Upper lobe of left lung (tissue), 4 donors: ENCODE data around the gene UBALD1.

Source experiments
- EP300 ChIP-seq, 4 donors: sonication (generic); formaldehyde crosslinking; IDR thresholded peaks; one replicate each; pipeline ENCODE4 v1.5.1; 2017; ENCODE audit warnings: antibody characterized with exemption in 4 of 4, control low read depth in 2 of 4
- POLR2A ChIP-seq, 4 donors: fragments of 450-650 bp; IDR thresholded peaks; one replicate each; pipeline ENCODE4 v1.5.1; 2016 to 2017; ENCODE audit warnings: antibody characterized with exemption in 4 of 4, mild to moderate bottlenecking in 2 of 4
- POLR2AphosphoS5 ChIP-seq, 2 donors: sonication (generic); formaldehyde crosslinking; IDR thresholded peaks; one replicate each; pipeline ENCODE4 v1.5.1; 2017; ENCODE audit warnings: antibody characterized with exemption in 2 of 2
- TF ChIP-seq, protein P1 (sequence below), 6 experiments: fragments of 450-650 bp in 4 of 6; fragments of 200-600 bp in 2 of 6; sonication (generic) in 2 of 6; IDR thresholded peaks; one replicate each; pipeline ENCODE4 v1.5.1; 2016 to 2019; ENCODE audit warnings: antibody characterized with exemption in 6 of 6

DNA sequence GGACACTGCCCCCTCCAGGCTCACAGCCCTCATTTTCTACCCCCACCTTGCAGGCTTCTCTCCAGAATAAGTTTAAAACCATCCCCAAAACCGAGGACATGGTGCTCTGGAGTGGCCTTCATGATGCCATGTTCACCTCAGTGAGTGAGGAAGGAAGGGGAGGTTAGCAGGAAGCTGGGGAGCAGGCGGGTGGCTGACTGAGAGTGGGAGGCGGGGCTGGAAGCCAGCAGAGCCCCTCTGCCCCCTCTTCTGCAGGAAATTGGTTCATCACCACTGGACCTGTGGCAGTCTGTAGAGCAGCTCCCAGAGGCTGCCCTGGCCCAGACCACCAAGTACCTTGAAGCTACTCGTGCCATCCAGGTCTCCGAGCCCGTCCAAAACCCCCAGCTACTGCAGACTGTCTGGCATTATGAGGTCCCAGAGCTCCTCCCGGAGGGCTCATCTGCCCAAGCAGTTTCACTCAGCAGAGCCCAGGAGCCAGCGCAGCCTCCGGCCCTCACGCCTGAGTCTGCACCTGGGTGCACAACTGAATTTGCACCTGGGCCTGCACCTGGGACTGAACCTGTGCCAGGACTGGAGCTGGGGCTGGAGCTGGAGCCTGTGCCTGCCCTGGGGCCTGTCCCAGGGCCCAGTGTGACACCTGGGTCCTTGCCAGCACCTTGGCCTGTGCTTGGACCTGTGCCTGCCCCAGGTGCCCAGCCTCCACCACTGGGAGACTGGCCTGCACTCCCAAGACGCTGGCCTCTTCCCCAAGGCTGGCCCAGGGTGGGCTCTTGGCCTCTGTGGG, 39.6 kb downstream of the UBALD1 start:
- TF ChIP-seq, protein P1, sequence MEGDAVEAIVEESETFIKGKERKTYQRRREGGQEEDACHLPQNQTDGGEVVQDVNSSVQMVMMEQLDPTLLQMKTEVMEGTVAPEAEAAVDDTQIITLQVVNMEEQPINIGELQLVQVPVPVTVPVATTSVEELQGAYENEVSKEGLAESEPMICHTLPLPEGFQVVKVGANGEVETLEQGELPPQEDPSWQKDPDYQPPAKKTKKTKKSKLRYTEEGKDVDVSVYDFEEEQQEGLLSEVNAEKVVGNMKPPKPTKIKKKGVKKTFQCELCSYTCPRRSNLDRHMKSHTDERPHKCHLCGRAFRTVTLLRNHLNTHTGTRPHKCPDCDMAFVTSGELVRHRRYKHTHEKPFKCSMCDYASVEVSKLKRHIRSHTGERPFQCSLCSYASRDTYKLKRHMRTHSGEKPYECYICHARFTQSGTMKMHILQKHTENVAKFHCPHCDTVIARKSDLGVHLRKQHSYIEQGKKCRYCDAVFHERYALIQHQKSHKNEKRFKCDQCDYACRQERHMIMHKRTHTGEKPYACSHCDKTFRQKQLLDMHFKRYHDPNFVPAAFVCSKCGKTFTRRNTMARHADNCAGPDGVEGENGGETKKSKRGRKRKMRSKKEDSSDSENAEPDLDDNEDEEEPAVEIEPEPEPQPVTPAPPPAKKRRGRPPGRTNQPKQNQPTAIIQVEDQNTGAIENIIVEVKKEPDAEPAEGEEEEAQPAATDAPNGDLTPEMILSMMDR (IDR thresholded peaks at IDR 0.05) = no peak
- TF ChIP-seq POLR2AphosphoS5 (IDR thresholded peaks at IDR 0.05) = no peak
- no peak for TF ChIP-seq POLR2A (IDR thresholded peaks at IDR 0.05)
- no peak for TF ChIP-seq EP300 (IDR thresholded peaks at IDR 0.05)
